CD4-positive, alpha-beta T cell treated with Interleukin-15 for 4 hours (primary cell): ENCODE measurements around the gene TM4SF1.
"Not testable (repeated sequence)": the region's sequence is repeated elsewhere in the genome, so short reads cannot be mapped to it uniquely, and the experiment has no call there.

Experiments used
- DNase-seq: peaks from one replicate; pipeline ENCODE4 v3.0.0-alpha.2; 2020; ENCODE audit warnings: low spot score

TM4SF1 gene

GRCh38 chr3:149395107-149396089 lies 17.9 kb upstream of the TM4SF1 start:
- no peak for DNase-seq

- peak; percentile 10 for DNase-seq
Measured at GRCh38 chr3:149393345-149394160, 16.1 kb upstream of the TM4SF1 start.

- no peak for DNase-seq
Measured at GRCh38 chr3:149391960-149392359, 14.5 kb upstream of the TM4SF1 start.

DNA sequence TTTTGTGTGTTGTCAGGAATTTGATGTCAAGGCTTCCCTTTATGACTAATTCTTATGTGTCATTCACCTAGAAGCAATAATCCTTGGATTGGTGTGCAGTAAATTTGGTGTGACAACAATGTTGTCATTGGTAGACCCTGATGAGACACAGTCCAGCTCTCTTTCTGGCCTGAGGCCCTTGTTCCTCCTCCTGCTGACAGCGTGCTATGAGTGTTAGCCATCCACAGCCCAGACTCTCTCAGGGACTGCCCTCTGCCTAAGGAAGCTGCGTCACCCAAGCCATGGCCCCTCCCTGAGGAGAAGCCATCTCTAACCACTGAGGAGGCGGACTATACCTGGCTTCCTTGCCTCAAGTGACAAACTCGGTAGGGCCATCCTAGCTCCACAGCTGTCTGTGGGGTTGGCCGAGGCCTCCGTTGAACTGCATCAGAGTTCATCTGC lies 13.3 kb upstream of the TM4SF1 start:
- no peak for DNase-seq

GRCh38 chr3:149390294-149390693 lies 12.8 kb upstream of the TM4SF1 start:
- DNase-seq, result no peak

- no peak for DNase-seq
Measured at GRCh38 chr3:149388531-149389417, 11.3 kb upstream of the TM4SF1 start.

DNA sequence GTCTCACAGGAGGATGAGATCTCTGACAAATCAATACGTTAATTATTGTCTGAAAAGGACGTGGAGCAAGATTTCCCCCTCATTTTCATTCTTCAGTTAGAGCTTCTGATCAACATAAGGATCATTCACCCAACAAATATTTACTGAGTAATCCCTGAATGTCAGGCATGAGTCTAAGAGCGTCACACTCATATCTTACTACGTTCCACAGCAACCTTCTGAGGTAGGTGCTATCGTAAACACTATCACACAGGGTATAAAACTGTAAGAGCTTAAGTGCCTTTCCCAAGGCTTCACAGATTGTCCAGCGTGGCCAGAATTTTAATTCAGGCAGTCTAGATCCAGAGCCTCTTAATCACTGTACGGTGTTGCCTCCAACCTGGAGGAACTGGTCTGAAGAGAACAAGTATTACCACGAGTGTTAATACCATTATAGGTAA lies 10.6 kb upstream of the TM4SF1 start:
- no peak for DNase-seq

GRCh38 chr3:149386299-149386606 lies 8.8 kb upstream of the TM4SF1 start:
- no peak for DNase-seq

- DNase-seq, result no peak
Measured at GRCh38 chr3:149385617-149386298, 8.3 kb upstream of the TM4SF1 start.

GRCh38 chr3:149384911-149385321 lies 7.5 kb upstream of the TM4SF1 start:
- DNase-seq, result no peak

- no peak for DNase-seq
Measured at GRCh38 chr3:149384167-149384566, 6.7 kb upstream of the TM4SF1 start.

- DNase-seq, result no peak
Measured at GRCh38 chr3:149383703-149384102, 6.3 kb upstream of the TM4SF1 start.

DNA sequence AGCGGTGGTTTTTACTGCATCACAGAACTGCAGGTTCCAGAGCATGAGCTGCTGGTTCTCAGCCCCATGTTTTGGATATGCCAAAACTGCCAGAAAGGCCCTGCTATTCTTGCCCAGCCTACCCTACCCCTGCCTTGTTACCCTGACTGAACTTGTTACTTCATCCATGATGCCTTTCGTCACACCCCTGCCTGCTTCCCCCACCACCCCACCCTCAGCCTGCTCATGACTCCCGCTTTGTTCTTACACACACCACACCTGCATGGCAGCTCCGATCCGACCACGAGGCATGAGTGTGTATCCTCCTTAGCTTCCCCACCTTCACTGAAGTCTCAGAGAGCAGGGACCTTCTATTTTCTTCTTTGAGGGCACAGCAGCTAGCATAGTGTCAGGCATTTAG lies 5.1 kb upstream of the TM4SF1 start:
- DNase-seq, result no peak

DNA sequence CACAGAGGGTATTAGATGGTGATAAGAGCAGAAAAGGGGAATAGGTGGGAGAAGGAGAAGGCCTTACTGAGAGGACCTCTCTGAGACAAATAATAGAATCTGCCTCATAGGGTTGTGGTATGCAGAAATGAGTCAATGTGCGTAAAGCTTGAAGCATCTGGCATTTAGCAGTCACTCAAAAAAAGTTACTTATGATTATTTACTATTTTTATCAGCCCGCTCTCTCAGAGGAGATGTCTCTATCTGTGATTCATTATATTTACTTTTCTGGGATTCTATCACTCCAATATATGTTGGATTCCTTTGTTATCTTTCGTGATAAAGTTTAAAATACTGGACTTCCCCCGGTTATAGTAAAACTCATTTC lies 4.6 kb upstream of the TM4SF1 start:
- DNase-seq, result no peak

GRCh38 chr3:149381173-149382100 lies 4.0 kb upstream of the TM4SF1 start:
- no peak for DNase-seq

DNA sequence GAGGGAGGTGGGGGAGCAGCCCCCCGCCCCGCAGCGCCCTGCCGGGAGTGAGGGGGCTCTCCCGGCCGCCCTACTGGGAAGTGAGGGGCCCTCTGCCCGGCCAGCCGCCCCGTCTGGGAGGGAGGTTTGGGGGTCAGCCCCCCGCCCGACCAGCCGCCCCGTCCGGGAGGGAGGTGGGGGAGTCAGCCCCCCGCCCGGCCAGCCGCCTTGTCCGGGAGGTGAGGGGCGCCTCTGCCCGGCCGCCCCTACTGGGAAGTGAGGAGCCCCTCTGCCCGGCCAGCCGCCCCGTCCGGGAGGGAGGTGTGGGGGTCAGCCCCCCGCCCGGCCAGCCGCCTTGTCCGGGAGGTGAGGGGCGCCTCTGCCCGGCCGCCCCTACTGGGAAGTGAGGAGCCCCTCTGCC lies 2.8 kb upstream of the TM4SF1 start:
- not testable (repeated sequence) for DNase-seq

DNA sequence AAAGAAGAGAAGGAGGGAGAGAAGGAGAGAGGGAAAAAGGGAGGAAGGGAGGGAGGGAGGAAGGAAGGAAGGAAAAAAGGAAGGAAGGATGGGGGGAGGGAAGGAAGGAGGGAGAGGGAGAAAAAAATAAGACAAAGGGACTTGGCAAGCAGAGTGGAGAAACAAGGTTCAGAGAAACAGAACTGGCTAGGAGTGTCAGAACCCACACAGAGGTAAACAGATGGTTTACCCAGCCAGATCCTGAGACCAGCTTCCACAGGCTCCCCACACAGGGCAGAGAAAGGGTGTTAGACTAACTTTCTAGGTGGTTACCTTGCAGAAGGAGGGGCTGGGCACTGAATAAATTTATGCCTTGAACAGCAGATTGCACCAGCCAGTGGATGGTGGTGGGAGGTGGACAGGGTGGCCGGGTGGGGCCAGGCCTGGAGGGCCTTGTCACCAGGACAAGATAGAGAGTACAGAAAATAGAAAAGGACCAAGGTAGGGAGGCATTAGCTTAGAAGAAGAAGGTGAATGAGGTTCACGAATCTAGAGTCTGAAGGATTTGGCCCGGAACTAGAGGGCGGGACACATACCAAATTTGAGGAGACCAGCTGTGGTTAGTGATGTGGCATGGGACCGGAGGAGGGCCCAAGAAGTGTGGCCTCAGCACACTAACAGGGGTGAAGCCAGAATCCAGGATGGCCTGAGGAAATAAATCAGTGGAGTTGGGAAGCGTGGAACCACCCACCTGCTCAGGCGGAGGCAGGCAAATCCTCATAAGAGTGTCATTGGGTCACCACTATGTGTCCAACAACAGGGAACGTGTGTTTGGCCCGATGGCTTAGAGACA lies 1.2 kb upstream of the TM4SF1 start:
- no peak for DNase-seq

- DNase-seq, result no peak
Measured at GRCh38 chr3:149376718-149377407, 586 bp downstream of the TM4SF1 start.
